HepG2 (cell line): Measurements from ENCODE around the gene ZNF48. TPM values are rescaled to one million over a fixed set of nuclear protein-coding genes. Genes with fewer than 3 reads are reported as not detected.

Source experiments
- BRF2 ChIP-seq: sonication (generic); formaldehyde crosslinking; IDR thresholded peaks from 2 replicates; pipeline ENCODE4 v1.8.1; 2022; ENCODE audit warnings: mild to moderate bottlenecking, missing genetic modification reagents
- CREBL2 ChIP-seq: sonication (generic); formaldehyde crosslinking; IDR thresholded peaks from 2 replicates; pipeline ENCODE4 v1.8.1; 2023; ENCODE audit warnings: missing genetic modification reagents, mild to moderate bottlenecking, borderline replicate concordance
- ELF3 ChIP-seq: IDR thresholded peaks from 2 replicates; pipeline ENCODE4 v1.6.1; 2016; ENCODE audit warnings: missing genetic modification reagents, missing compliant biosample characterization
- KIAA2018 ChIP-seq: sonication (generic); formaldehyde crosslinking; IDR thresholded peaks from 2 replicates; pipeline ENCODE4 v1.5.0; 2020; ENCODE audit warnings: mild to moderate bottlenecking, missing genetic modification reagents, borderline replicate concordance
- MTF2 ChIP-seq: sonication (generic); formaldehyde crosslinking; IDR thresholded peaks from 2 replicates; pipeline ENCODE4 v1.5.0; 2020; ENCODE audit warnings: missing genetic modification reagents, borderline replicate concordance
- TBX2 ChIP-seq: sonication (generic); formaldehyde crosslinking; IDR thresholded peaks from 2 replicates; pipeline ENCODE4 v1.5.0; 2020; ENCODE audit warnings: missing genetic modification reagents, mild to moderate bottlenecking, borderline replicate concordance
- ZBTB20 ChIP-seq: sonication (generic); formaldehyde crosslinking; IDR thresholded peaks from 2 replicates; pipeline ENCODE4 v1.8.1; 2023; ENCODE audit warnings: missing genetic modification reagents, low read depth, mild to moderate bottlenecking, borderline replicate concordance
- ZBTB8A ChIP-seq: sonication (generic); formaldehyde crosslinking; IDR thresholded peaks from 2 replicates; pipeline ENCODE4 v1.4.0; 2020; ENCODE audit warnings: mild to moderate bottlenecking, low read depth, missing genetic modification reagents, borderline replicate concordance
- ZFX ChIP-seq: sonication (generic); formaldehyde crosslinking; IDR thresholded peaks from 2 replicates; pipeline ENCODE4 v1.4.0; 2020; ENCODE audit warnings: mild to moderate bottlenecking, low read depth, missing genetic modification reagents, moderate library complexity
- ZNF235 ChIP-seq: sonication (generic); formaldehyde crosslinking; IDR thresholded peaks from 2 replicates; pipeline ENCODE4 v1.8.1; 2023; ENCODE audit warnings: mild to moderate bottlenecking, missing genetic modification reagents, borderline replicate concordance
- ZNF282 ChIP-seq: fragments of 450-650 bp; IDR thresholded peaks from 2 replicates; pipeline ENCODE4 v1.6.1; 2018; ENCODE audit not compliant: partially characterized antibody
- ZNF292 ChIP-seq: sonication (generic); formaldehyde crosslinking; IDR thresholded peaks from 2 replicates; pipeline ENCODE4 v1.8.1; 2022; ENCODE audit warnings: mild to moderate bottlenecking, low read depth, missing genetic modification reagents, borderline replicate concordance
- ZNF431 ChIP-seq: sonication (generic); formaldehyde crosslinking; IDR thresholded peaks from 2 replicates; pipeline ENCODE4 v1.9.0; 2022; ENCODE audit warnings: missing genetic modification reagents, low read depth, mild to moderate bottlenecking, borderline replicate concordance
- ZNF747 ChIP-seq: sonication (generic); formaldehyde crosslinking; IDR thresholded peaks from 2 replicates; pipeline ENCODE4 v1.8.1; 2023; ENCODE audit warnings: missing genetic modification reagents, mild to moderate bottlenecking, borderline replicate concordance
- ZNF766 ChIP-seq: sonication (generic); formaldehyde crosslinking; IDR thresholded peaks from 2 replicates; pipeline ENCODE4 v1.5.0; 2020; ENCODE audit warnings: missing genetic modification reagents, borderline replicate concordance
- ZNF768 ChIP-seq: sonication (generic); formaldehyde crosslinking; IDR thresholded peaks from 2 replicates; pipeline ENCODE4 v1.4.0; 2020; ENCODE audit warnings: missing genetic modification reagents
- ZNF772 ChIP-seq: sonication (generic); formaldehyde crosslinking; IDR thresholded peaks from 2 replicates; pipeline ENCODE4 v1.5.0; 2020; ENCODE audit warnings: mild to moderate bottlenecking, missing genetic modification reagents
- polyA plus RNA-seq, 8 experiments: library from polyadenylated mRNA; depleted of rRNA in 3 of 8; stranded (reverse) in 7 of 8; unstranded in 1 of 8; fragments of >200 nt; fragmentation: Illumina TruSeq in 4 of 8; extraction: Trizol in 4 of 8; gene quantifications; 2 replicates each; pipeline versions ENCODE4 v1.2.1 to v1.2.3, GENCODE V29; 2011 to 2016; ENCODE audit warnings: low read depth in 4 of 8, missing spikeins in 1 of 8, mixed read lengths in 1 of 8; ENCODE audit not compliant: insufficient read depth in 1 of 8
- total RNA-seq, 5 experiments: library from RNA; depleted of rRNA; stranded (reverse); fragments of >200 nt; fragmentation: Illumina TruSeq; extraction: Trizol; gene quantifications; 2 replicates each; pipeline ENCODE4 v1.2.3, GENCODE V29; 2016; ENCODE audit warnings: low read depth in 1 of 5
- TF ChIP-seq, protein P1 (sequence below): sonication (generic); formaldehyde crosslinking; IDR thresholded peaks from 2 replicates; pipeline ENCODE4 v1.4.0; 2020; ENCODE audit warnings: mild to moderate bottlenecking, missing genetic modification reagents
- TF ChIP-seq, protein P2 (sequence below): sonication (generic); formaldehyde crosslinking; IDR thresholded peaks from 2 replicates; pipeline ENCODE4 v1.5.1; 2020; ENCODE audit warnings: missing genetic modification reagents, mild to moderate bottlenecking, borderline replicate concordance

Gene ZNF48
- total and polyA plus RNA-seq, 2 of the 13 experiments (the other 11 are each of a cell fraction or from before 2014, with no cell fraction given) = 9.9 to 12.3 TPM

DNA sequence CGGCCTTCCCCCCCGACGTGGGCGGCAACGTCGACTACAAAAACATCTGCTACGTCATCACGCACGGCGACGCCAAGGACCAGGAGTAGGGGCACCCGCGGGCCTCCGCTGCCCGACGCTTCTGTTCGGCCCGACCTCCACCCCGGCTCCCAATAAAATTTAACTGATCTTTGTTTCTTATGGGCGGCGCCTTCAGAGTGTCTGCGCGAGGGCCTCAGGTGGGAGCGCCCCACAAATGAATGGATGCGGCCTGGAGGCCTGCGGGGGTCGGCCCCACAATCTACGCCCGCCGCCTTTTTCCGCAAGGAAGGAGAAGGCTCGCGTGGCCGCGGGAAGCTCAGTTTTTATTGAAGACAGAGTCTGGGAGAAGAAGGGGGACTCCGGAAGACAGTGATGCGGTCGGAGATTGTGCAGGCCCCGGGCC, 17.4 kb upstream of the ZNF48 start (continued):
- TF ChIP-seq KIAA2018 (no peak), ZNF431 (CRISPR knock-in tag) (peak; percentile 55; the same call in 1 of the 2 replicates), ZNF766 (CRISPR knock-in tag) (0 out of 2 replicates have a peak, but pooled peaks have one; percentile 12), ZNF282 (no peak), ZNF235 (CRISPR knock-in tag) (peak; percentile 48; the same call in 1 of the 2 replicates), ZFX (CRISPR knock-in tag) (peak; percentile 97), BRF2 (CRISPR knock-in tag) (no peak), ZNF292 (CRISPR knock-in tag) (no peak), MTF2 (no peak), ZBTB8A (no peak; the same call in 1 of the 2 replicates), TBX2 (CRISPR knock-in tag) (no peak; the same call in 1 of the 2 replicates), CREBL2 (CRISPR knock-in tag) (0 out of 2 replicates have a peak, but pooled peaks have one; percentile 8), ZBTB20 (CRISPR knock-in tag) (no peak), ELF3 (no peak), ZNF768 (CRISPR knock-in tag) (peak; percentile 45; the same call in 1 of the 2 replicates), ZNF772 (peak; percentile 35), ZNF747 (peak; percentile 51; the same call in 1 of the 2 replicates)
- TF ChIP-seq, protein P1, sequence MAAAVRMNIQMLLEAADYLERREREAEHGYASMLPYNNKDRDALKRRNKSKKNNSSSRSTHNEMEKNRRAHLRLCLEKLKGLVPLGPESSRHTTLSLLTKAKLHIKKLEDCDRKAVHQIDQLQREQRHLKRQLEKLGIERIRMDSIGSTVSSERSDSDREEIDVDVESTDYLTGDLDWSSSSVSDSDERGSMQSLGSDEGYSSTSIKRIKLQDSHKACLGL (CRISPR knock-in tag) = 0 out of 2 replicates have a peak, but pooled peaks have one; percentile 21
- TF ChIP-seq, protein P2, sequence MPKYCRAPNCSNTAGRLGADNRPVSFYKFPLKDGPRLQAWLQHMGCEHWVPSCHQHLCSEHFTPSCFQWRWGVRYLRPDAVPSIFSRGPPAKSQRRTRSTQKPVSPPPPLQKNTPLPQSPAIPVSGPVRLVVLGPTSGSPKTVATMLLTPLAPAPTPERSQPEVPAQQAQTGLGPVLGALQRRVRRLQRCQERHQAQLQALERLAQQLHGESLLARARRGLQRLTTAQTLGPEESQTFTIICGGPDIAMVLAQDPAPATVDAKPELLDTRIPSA (CRISPR knock-in tag) = no peak
